Liver (tissue), 9 donors: ENCODE measurements around the gene PLAU. TPM values are rescaled to one million over a fixed set of nuclear protein-coding genes. Genes with fewer than 3 reads are reported as not detected.

Source experiments
- DNase-seq: peaks from one replicate; pipeline ENCODE4 v3.0.0-alpha.2; 2017; ENCODE audit warnings: low spot score
- H3K27ac ChIP-seq, 2 donors: one replicate each; pipeline ENCODE4 v1.7.0; 2013; ENCODE audit warnings: inconsistent platforms in 2 of 2, low read length in 2 of 2, control low read depth in 1 of 2, low read depth in 1 of 2, mild to moderate bottlenecking in 1 of 2
- H3K27me3 ChIP-seq, 4 donors: one replicate each; pipeline versions ENCODE4 v1.6.1 to v1.7.0; 2013; ENCODE audit warnings: low read length in 3 of 4, inconsistent platforms in 1 of 4, mild to moderate bottlenecking in 1 of 4, moderate library complexity in 1 of 4; ENCODE audit not compliant: control insufficient read depth in 4 of 4, insufficient read depth in 4 of 4
- H3K36me3 ChIP-seq, 4 donors: one replicate each; pipeline versions ENCODE4 v1.6.1 to v1.7.0; 2013; ENCODE audit warnings: low read length in 3 of 4, mild to moderate bottlenecking in 3 of 4, low read depth in 1 of 4, moderate library complexity in 1 of 4; ENCODE audit not compliant: control insufficient read depth in 4 of 4, insufficient read depth in 3 of 4
- H3K4me1 ChIP-seq, 4 donors: one replicate each; pipeline versions ENCODE4 v1.6.1 to v1.7.0; 2013; ENCODE audit warnings: low read length in 3 of 4, mild to moderate bottlenecking in 3 of 4, moderate library complexity in 1 of 4; ENCODE audit not compliant: control insufficient read depth in 4 of 4, insufficient read depth in 4 of 4
- H3K4me3 ChIP-seq, 3 donors: one replicate each; pipeline versions ENCODE4 v1.6.1 to v1.7.0; 2013; ENCODE audit warnings: low read length in 3 of 3, control low read depth in 1 of 3, low read depth in 1 of 3, mild to moderate bottlenecking in 1 of 3
- H3K9ac ChIP-seq, 2 donors: one replicate each; pipeline ENCODE4 v1.7.0; 2013; ENCODE audit warnings: low read length in 2 of 2, mild to moderate bottlenecking in 2 of 2, moderate library complexity in 2 of 2, control low read depth in 1 of 2, low read depth in 1 of 2
- H3K9me3 ChIP-seq, 4 donors: one replicate each; pipeline versions ENCODE4 v1.6.1 to v1.7.0; 2013; ENCODE audit warnings: low read length in 3 of 4; ENCODE audit not compliant: control insufficient read depth in 4 of 4
- EGR1 ChIP-seq, 2 donors: IDR thresholded peaks; 2 replicates each; pipeline ENCODE4 v1.6.1; 2016 to 2018; ENCODE audit warnings: antibody characterized with exemption in 2 of 2, low read depth in 2 of 2
- FOXA1 ChIP-seq: IDR thresholded peaks from 2 replicates; pipeline ENCODE4 v1.6.1; 2016; ENCODE audit warnings: antibody characterized with exemption
- FOXA2 ChIP-seq: IDR thresholded peaks from 2 replicates; pipeline ENCODE4 v1.6.1; 2016; ENCODE audit warnings: antibody characterized with exemption
- GABPA ChIP-seq, 2 donors: IDR thresholded peaks in 1 of 2; conservative IDR thresholded peaks in 1 of 2; 2 replicates each; pipeline ENCODE4 v1.6.1; 2016; ENCODE audit warnings: antibody characterized with exemption in 2 of 2, mild to moderate bottlenecking in 1 of 2, moderate library complexity in 1 of 2
- HNF4G ChIP-seq: IDR thresholded peaks from 2 replicates; pipeline ENCODE4 v1.6.1; 2016; ENCODE audit warnings: antibody characterized with exemption
- JUND ChIP-seq, 2 donors: IDR thresholded peaks; 2 replicates each; pipeline ENCODE4 v1.6.1; 2016; ENCODE audit warnings: antibody characterized with exemption in 2 of 2
- MAX ChIP-seq: IDR thresholded peaks from 2 replicates; pipeline ENCODE4 v1.6.1; 2016; ENCODE audit warnings: antibody characterized with exemption
- NR2F2 ChIP-seq: IDR thresholded peaks from 2 replicates; pipeline ENCODE4 v1.6.1; 2016; ENCODE audit warnings: antibody characterized with exemption
- RAD21 ChIP-seq, 2 donors: IDR thresholded peaks; 2 replicates each; pipeline ENCODE4 v1.6.1; 2016; ENCODE audit warnings: antibody characterized with exemption in 2 of 2, mild to moderate bottlenecking in 2 of 2
- RXRA ChIP-seq, 2 donors: IDR thresholded peaks; 2 replicates each; pipeline ENCODE4 v1.6.1; 2017 to 2018; ENCODE audit warnings: antibody characterized with exemption in 2 of 2, mild to moderate bottlenecking in 1 of 2
- SP1 ChIP-seq: IDR thresholded peaks from 2 replicates; pipeline ENCODE4 v1.6.1; 2018; ENCODE audit warnings: antibody characterized with exemption, mild to moderate bottlenecking
- YY1 ChIP-seq: IDR thresholded peaks from 2 replicates; pipeline ENCODE4 v1.6.1; 2016; ENCODE audit warnings: antibody characterized with exemption, mild to moderate bottlenecking
- WGBS: extraction: QIAGEN DNeasy Blood & Tissue Kit; methylation state at CpG from one replicate; pipeline ENCODE4 v1.1.7; 2013; 5-methylcytosine and 5-hydroxymethylcytosine counted together
- polyA plus RNA-seq, 2 donors: library from polyadenylated mRNA; stranded (reverse) in 1 of 2; unstranded in 1 of 2; fragments of 200-250 nt in 1 of 2; fragments of >200 nt in 1 of 2; fragmentation: Nextera tagmentation in 1 of 2; extraction: Ambion mirVana in 1 of 2; gene quantifications; one replicate each; pipeline versions ENCODE4 v1.2.1 to v1.2.3, GENCODE V29; 2013 to 2015
- total RNA-seq, 2 donors: library from RNA; depleted of rRNA; stranded (reverse); fragments of >200 nt; gene quantifications; one replicate each; pipeline ENCODE4 v1.2.3, GENCODE V29; 2014
- TF ChIP-seq, protein P1 (sequence below): IDR thresholded peaks from 2 replicates; pipeline ENCODE4 v1.6.1; 2016; ENCODE audit warnings: antibody characterized with exemption
- TF ChIP-seq, protein P2 (sequence below): fragments of 150-350 bp; IDR thresholded peaks from 2 replicates; pipeline ENCODE4 v1.5.1; 2017; ENCODE audit warnings: improper control_type of control experiment, low read depth, low read length; ENCODE audit not compliant: missing input control
- TF ChIP-seq, protein P3 (sequence below): IDR thresholded peaks from 2 replicates; pipeline ENCODE4 v1.6.1; 2016; ENCODE audit warnings: antibody characterized with exemption, mild to moderate bottlenecking
- TF ChIP-seq, protein P4 (sequence below): IDR thresholded peaks from 2 replicates; pipeline ENCODE4 v1.6.1; 2016; ENCODE audit warnings: antibody characterized with exemption
- donor health status: healthy.
- donor health status: healthy.
- donor health status: healthy.
- donor health status: healthy.
- donor health status: healthy.

Gene PLAU
- total and polyA plus RNA-seq, 4 donors = 0.40 to 1.0 (median 0.79) TPM

GRCh38 chr10:73948947-73949633 lies 38.2 kb downstream of the PLAU start:
- H3K36me3 ChIP-seq = no peaks in the 10 kb centered on the region
- H3K4me3 ChIP-seq = no peak overlapping the region
- no peaks in the 10 kb centered on the region for H3K4me1 ChIP-seq
- DNase-seq = no peak
- H3K27me3 ChIP-seq = no peaks in the 10 kb centered on the region
- TF ChIP-seq RAD21 (IDR thresholded peaks at IDR 0.05) = no peak
- TF ChIP-seq, protein P1, sequence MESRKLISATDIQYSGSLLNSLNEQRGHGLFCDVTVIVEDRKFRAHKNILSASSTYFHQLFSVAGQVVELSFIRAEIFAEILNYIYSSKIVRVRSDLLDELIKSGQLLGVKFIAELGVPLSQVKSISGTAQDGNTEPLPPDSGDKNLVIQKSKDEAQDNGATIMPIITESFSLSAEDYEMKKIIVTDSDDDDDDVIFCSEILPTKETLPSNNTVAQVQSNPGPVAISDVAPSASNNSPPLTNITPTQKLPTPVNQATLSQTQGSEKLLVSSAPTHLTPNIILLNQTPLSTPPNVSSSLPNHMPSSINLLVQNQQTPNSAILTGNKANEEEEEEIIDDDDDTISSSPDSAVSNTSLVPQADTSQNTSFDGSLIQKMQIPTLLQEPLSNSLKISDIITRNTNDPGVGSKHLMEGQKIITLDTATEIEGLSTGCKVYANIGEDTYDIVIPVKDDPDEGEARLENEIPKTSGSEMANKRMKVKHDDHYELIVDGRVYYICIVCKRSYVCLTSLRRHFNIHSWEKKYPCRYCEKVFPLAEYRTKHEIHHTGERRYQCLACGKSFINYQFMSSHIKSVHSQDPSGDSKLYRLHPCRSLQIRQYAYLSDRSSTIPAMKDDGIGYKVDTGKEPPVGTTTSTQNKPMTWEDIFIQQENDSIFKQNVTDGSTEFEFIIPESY = no peak
- no peak for TF ChIP-seq RXRA (IDR thresholded peaks at IDR 0.05)
- TF ChIP-seq, protein P2, sequence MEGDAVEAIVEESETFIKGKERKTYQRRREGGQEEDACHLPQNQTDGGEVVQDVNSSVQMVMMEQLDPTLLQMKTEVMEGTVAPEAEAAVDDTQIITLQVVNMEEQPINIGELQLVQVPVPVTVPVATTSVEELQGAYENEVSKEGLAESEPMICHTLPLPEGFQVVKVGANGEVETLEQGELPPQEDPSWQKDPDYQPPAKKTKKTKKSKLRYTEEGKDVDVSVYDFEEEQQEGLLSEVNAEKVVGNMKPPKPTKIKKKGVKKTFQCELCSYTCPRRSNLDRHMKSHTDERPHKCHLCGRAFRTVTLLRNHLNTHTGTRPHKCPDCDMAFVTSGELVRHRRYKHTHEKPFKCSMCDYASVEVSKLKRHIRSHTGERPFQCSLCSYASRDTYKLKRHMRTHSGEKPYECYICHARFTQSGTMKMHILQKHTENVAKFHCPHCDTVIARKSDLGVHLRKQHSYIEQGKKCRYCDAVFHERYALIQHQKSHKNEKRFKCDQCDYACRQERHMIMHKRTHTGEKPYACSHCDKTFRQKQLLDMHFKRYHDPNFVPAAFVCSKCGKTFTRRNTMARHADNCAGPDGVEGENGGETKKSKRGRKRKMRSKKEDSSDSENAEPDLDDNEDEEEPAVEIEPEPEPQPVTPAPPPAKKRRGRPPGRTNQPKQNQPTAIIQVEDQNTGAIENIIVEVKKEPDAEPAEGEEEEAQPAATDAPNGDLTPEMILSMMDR = no peak
- no peak for TF ChIP-seq FOXA2
- no peak for TF ChIP-seq JUND (IDR thresholded peaks at IDR 0.05)
- no peak for TF ChIP-seq MAX
- no peak for TF ChIP-seq EGR1 (IDR thresholded peaks at IDR 0.05; ENCODE audit: low read depth in 2 of 2)
- TF ChIP-seq, protein P3, sequence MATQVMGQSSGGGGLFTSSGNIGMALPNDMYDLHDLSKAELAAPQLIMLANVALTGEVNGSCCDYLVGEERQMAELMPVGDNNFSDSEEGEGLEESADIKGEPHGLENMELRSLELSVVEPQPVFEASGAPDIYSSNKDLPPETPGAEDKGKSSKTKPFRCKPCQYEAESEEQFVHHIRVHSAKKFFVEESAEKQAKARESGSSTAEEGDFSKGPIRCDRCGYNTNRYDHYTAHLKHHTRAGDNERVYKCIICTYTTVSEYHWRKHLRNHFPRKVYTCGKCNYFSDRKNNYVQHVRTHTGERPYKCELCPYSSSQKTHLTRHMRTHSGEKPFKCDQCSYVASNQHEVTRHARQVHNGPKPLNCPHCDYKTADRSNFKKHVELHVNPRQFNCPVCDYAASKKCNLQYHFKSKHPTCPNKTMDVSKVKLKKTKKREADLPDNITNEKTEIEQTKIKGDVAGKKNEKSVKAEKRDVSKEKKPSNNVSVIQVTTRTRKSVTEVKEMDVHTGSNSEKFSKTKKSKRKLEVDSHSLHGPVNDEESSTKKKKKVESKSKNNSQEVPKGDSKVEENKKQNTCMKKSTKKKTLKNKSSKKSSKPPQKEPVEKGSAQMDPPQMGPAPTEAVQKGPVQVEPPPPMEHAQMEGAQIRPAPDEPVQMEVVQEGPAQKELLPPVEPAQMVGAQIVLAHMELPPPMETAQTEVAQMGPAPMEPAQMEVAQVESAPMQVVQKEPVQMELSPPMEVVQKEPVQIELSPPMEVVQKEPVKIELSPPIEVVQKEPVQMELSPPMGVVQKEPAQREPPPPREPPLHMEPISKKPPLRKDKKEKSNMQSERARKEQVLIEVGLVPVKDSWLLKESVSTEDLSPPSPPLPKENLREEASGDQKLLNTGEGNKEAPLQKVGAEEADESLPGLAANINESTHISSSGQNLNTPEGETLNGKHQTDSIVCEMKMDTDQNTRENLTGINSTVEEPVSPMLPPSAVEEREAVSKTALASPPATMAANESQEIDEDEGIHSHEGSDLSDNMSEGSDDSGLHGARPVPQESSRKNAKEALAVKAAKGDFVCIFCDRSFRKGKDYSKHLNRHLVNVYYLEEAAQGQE = no peak
- TF ChIP-seq HNF4G = no peak
- TF ChIP-seq SP1 = no peak
- TF ChIP-seq GABPA (IDR thresholded peaks at IDR 0.05 in 1 of 2, conservative IDR thresholded peaks at IDR 0.05 in 1 of 2) = no peak
- H3K9me3 ChIP-seq = no peaks in the 10 kb centered on the region
- 92% methylated on average over 10 of the region's 10 CpGs for WGBS
- H3K9ac ChIP-seq = no peak overlapping the region
- no peak overlapping the region for H3K27ac ChIP-seq

- TF ChIP-seq SP1 (no peak), FOXA2 (no peak), MAX (no peak), YY1 (no peak), NR2F2 (no peak), FOXA1 (no peak), RXRA (IDR thresholded peaks at IDR 0.05) (no peak), GABPA (IDR thresholded peaks at IDR 0.05 in 1 of 2, conservative IDR thresholded peaks at IDR 0.05 in 1 of 2) (no peak), JUND (IDR thresholded peaks at IDR 0.05) (no peak), EGR1 (IDR thresholded peaks at IDR 0.05; ENCODE audit: low read depth in 2 of 2) (no peak)
- TF ChIP-seq, protein P2 = no peak
- TF ChIP-seq, protein P4, sequence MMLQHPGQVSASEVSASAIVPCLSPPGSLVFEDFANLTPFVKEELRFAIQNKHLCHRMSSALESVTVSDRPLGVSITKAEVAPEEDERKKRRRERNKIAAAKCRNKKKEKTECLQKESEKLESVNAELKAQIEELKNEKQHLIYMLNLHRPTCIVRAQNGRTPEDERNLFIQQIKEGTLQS = no peak
- H3K9ac ChIP-seq = no peak overlapping the region
- no peaks in the 10 kb centered on the region for H3K9me3 ChIP-seq
- WGBS = 88% methylated on average over 13 of the region's 13 CpGs
- H3K4me1 ChIP-seq = no peaks in the 10 kb centered on the region
- no peak overlapping the region for H3K27ac ChIP-seq
- no peak for DNase-seq
- no peaks in the 10 kb centered on the region for H3K27me3 ChIP-seq
- no peak overlapping the region for H3K4me3 ChIP-seq
- no peaks in the 10 kb centered on the region for H3K36me3 ChIP-seq
Observed at GRCh38 chr10:73950155-73950948, 39.4 kb downstream of the PLAU start.
